DMS53 (cell line): ENCODE data around the gene RNU1-3.
"Not testable (repeated sequence)": the region's sequence is repeated elsewhere in the genome, so short reads cannot be mapped to it uniquely, and the experiment has no call there.

ENCODE experiments used
- DNase-seq: peaks from one replicate; lab custom pipeline; 2025; lab: John Stamatoyannopoulos, UW

RNU1-3 gene

GRCh38 chr1:16693449-16694307, 26.9 kb upstream of the RNU1-3 start:
- not testable (repeated sequence) for DNase-seq

GRCh38 chr1:16692717-16693448, 26.1 kb upstream of the RNU1-3 start:
- DNase-seq: not testable (repeated sequence)

GRCh38 chr1:16692283-16692682, 25.5 kb upstream of the RNU1-3 start:
- DNase-seq: not testable (repeated sequence)

GRCh38 chr1:16690971-16691682, 24.4 kb upstream of the RNU1-3 start:
- not testable (repeated sequence) for DNase-seq

- DNase-seq: not testable (repeated sequence)
Observed at GRCh38 chr1:16687132-16687800, 20.5 kb upstream of the RNU1-3 start.

GRCh38 chr1:16685445-16686371, 19.0 kb upstream of the RNU1-3 start:
- DNase-seq: not testable (repeated sequence)

- peak; percentile 31 for DNase-seq
Observed at GRCh38 chr1:16684738-16685337, 18.1 kb upstream of the RNU1-3 start.

- not testable (repeated sequence) for DNase-seq
Observed at GRCh38 chr1:16684152-16684551, 17.4 kb upstream of the RNU1-3 start.

GRCh38 chr1:16682803-16683202, 16.1 kb upstream of the RNU1-3 start:
- not testable (repeated sequence) for DNase-seq

- not testable (repeated sequence) for DNase-seq
Observed at GRCh38 chr1:16680366-16680765, 13.6 kb upstream of the RNU1-3 start.

- DNase-seq: peak; percentile 90
Observed at GRCh38 chr1:16677552-16678431, 11.0 kb upstream of the RNU1-3 start.

- peak; percentile 40 for DNase-seq
Observed at GRCh38 chr1:16676661-16677523, 10.1 kb upstream of the RNU1-3 start.

GRCh38 chr1:16675118-16675510, 8.4 kb upstream of the RNU1-3 start:
- not testable (repeated sequence) for DNase-seq

- not testable (repeated sequence) for DNase-seq
Observed at GRCh38 chr1:16673976-16674375, 7.2 kb upstream of the RNU1-3 start.

GRCh38 chr1:16665836-16666235, 912 bp downstream of the RNU1-3 start:
- not testable (repeated sequence) for DNase-seq

GRCh38 chr1:16658234-16658633, 8.5 kb downstream of the RNU1-3 start:
- not testable (repeated sequence) for DNase-seq

- not testable (repeated sequence) for DNase-seq
Observed at GRCh38 chr1:16656981-16657683, 9.6 kb downstream of the RNU1-3 start.

GRCh38 chr1:16656574-16656973, 10.2 kb downstream of the RNU1-3 start:
- DNase-seq: not testable (repeated sequence)
